GM19397 (cell line): ENCODE measurements around the gene THRSP.
A peak's percentile ranks its signal among the peaks of the same experiment; 100 is the strongest.
"Not testable (repeated sequence)": the region's sequence is repeated elsewhere in the genome, so short reads cannot be mapped to it uniquely, and the experiment has no call there.

Experiments used
- ATAC-seq: cut with Tn5 transposase; IDR thresholded peaks from one replicate; pipeline ENCODE4 v1.9.1; 2021; ENCODE audit warnings: mild to moderate bottlenecking, moderate library complexity; ENCODE audit not compliant: unreplicated experiment

The THRSP gene

GRCh38 chr11:78038697-78039313 lies 24.9 kb upstream of the THRSP start:
- ATAC-seq, result no peak

GRCh38 chr11:78039391-78039918 lies 24.2 kb upstream of the THRSP start:
- no peak for ATAC-seq

- ATAC-seq, result no peak
Observed at GRCh38 chr11:78039919-78040671, 23.6 kb upstream of the THRSP start.

GRCh38 chr11:78040691-78041379 lies 22.8 kb upstream of the THRSP start:
- no peak for ATAC-seq

- ATAC-seq, result not testable (repeated sequence)
Observed at GRCh38 chr11:78041380-78041719, 22.3 kb upstream of the THRSP start.

DNA sequence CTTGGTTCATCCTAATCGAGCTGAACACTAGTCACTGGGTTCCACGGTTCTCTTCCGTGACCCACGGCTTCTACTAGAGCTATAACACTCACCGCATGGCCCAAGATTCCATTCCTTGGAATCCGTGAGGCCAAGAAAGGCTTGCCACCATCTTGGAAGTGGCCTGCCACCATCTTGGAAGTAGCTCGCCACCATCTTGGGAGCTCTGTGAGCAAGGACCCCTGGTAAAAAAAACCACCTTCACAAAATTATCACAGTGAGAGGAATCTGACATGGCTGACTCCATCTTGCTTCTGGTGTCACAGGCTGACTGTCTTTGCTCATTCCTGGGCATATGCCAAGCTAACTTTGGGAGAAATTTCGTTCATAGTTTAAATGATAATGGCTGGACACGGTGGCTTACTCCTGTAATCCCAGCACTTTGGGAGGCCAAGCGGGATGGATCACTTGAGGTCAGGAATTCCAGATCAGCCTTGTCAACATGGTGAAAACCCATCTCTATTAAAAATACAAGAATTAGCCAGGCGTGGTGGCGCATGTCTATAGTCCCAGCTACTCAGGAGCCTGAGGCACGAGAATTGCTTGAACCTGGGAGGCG lies 21.7 kb upstream of the THRSP start:
- no peak for ATAC-seq

DNA sequence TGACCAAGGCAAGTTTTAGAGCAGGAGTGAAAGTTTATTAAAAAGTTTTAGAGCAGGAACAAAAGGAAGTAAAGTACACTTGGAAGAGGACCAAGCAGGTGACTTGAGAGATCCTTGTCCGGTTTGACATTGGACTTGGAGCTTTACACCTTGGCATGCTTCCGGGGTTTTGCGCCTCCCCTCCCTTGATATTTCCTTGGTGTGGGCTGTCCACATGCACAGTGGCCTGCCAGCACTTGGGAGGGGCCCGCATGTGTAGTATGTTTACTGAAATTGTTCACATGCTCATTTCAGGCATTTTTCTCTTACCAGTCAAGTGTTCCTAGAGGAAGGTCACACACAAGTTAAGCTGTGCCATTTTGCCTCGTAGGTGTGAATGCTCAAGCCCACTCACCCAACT lies 19.0 kb upstream of the THRSP start:
- no peak for ATAC-seq

DNA sequence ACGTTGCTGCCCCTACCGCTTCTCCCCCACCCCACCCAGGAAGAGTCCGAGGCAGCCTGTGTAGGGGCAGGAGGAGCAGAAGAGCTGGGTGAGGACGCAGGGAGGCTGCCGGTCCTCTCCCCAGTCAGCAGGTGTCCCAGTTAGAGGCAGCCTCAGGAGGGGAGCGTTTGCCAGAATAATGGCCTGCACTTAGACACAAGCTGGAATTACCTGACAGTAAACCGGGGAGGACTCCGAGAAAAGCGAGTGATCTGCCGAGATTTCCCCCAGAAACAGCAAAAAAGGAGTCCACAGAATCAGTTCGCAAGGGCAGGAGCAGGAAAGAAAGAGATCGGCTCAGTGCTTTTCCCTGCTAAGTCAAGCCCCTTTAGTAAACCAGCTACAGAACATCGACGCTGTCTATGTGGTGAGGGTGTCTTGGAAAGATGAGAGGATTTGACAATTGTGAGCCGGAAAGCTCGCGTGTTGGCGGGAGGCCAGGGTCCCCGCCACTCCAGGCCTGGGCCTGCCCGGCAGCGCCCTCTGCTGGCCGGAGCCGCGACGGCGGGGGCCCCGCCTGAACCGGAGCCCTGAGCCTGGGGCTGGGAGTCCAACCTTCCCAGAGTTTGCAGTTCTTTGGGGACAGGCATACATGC lies 17.7 kb upstream of the THRSP start:
- ATAC-seq, result peak; percentile 75

DNA sequence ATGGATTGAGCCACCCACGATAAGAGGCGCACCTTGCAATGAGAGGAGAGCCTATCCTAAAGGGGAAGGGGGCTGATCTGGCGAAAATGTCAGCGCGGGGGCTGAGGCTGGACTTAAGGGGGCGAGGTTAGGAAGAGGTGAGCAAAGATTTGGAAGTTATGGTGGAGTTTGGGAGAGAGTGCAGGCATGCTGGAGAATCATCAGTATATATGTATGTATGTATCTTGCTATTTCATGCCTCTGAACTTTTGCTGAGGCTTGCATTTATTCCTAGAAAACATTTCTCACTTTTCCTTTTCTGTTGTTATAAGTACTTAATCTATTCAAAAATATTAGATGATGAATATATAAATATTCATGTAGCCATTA lies 17.2 kb upstream of the THRSP start:
- ATAC-seq, result no peak

DNA sequence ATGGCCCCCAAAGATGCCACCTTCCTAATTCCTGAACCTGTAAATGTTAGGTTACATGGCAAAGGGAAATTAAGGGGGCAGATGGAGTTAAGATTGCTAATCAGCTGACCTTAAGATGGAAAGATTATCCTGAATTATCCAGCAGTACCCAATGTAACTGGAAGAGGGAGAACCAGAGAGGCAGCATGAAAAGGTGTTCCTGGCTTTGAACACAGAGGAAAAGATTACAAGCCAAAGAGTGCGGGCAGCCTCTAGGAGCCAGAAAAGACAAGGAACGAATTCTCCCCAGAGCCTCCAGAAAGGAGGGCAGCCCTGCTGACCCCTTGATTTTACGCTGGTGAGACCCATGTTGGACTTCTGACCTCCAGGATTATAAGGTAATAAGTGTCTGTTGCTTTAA lies 15.1 kb upstream of the THRSP start:
- no peak for ATAC-seq

DNA sequence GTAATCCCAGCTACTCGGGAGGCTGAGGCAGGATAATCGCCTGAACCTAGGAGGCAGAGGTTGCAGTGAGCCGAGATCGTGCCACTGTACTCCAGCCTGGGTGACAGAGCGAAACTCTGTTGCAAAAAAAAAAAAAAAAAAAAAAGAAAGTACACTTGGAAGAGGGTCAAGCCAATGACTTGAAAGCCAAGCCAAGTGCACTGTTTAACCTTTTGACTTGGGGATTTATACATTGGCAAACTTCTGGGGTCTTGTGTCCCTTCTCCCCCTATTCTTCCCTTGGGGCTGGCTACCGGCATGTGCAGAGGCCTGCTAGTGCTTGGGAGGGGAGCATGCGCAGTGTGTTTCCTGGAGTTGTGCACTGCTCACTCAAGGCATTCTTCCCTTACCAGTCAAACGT lies 14.3 kb upstream of the THRSP start:
- ATAC-seq, result no peak

DNA sequence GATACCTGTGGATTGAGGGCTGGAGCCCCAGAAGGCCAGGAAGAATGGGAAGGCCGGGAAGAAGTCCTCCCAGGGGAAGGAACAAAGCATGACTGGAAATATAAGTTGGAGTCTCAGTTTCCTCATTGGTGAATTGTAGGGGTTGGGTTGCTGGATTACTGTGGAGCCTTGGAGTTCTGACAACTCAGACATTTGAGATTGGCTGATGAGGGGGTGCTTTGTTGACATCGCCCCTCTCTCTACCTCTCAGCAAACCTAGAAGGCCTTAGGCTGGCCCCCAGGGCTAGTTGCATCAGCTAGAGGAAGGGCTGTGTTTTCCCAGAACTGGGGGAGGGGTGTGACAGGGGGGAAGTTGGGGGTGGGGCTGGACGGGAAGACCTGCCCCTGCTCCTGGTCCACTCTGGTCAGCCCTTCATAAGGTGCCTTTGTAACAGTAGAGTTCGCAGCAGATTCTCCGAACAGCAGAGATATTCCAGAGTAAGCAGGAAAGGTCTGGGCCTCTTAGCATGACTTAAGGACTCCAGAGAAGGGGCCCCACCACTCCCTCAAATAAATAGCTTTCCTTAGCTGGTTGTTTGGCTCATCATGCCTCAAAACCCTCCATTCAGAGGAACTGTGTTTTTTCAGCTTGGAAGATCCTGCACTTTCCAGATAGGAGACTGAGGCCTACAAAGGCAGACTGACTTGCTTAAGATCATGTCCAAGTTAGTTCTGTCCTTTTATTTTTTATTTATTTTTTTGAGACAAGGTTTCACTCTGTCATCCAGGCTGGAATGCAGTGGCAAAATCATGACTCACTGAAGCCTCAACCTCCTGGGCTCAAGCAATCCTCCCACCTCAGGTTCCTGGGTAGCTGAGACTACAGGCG lies 12.5 kb upstream of the THRSP start:
- ATAC-seq, result no peak

DNA sequence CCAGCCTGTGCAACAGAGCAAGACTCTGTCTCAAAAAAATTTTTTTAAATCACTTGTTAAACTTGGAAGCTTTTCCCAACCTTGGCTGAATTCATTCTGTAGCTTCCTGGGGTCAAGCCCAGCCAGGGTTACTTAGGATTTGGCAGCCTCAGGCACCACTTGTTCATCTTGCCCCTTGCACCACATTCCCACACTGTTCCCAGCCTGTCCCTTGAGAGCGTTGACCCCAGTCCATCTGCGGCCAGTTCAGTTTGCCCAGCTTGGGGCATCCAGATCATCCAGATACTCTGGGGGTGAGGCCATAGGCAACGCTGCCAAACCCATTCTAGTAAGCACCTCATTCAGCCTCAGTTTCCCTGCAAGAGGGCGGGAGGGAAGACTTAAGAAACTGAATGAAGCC lies 8.7 kb upstream of the THRSP start:
- no peak for ATAC-seq

DNA sequence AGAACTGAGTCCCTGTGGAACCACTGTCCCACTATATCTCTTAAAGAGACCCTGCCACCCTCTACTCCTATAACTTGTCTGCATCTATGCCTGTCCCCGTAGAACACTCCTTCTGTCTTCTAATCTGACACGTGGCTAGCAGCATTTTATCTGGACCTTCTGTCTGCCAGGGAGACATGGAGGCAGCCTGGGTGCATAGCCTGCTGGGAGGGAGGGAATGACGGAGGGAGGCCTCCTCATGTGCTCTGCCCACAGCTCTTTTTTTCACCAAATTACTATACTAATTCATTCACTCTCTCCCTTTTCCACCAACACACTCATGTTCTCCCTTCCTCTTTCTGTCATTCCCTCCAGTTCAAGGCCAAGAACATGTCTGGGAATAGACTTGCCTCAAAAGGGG lies 7.6 kb upstream of the THRSP start:
- no peak for ATAC-seq

- no peak for ATAC-seq
Observed at GRCh38 chr11:78057462-78058055, 6.1 kb upstream of the THRSP start.

DNA sequence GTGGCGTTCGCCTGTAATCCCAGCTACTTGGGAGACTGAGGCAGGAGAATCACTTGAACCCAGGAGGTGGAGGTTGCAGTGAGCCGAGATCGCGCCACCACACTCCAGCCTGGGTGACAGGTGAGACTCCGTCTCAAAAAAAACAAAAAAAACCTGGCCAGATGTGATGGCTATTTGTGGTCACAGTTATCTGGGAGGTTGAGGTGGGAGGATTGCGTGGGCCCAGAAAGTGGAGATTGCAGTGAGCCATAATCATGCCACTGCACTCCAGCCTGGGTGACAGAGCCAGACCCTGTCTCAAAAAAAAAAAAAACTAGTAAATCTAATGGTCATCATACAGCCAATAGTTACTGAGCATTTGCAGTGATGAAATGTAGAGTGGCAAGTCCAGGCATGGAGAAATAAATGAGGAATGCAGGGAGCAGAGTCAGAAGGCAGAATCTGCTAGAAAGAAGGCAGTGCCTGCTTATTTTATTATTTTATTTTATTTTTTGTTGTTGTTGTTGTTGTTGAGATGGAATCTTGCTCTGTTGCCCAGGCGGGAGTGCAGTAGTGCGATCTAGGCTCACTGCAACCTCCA lies 3.8 kb upstream of the THRSP start:
- not testable (repeated sequence) for ATAC-seq

DNA sequence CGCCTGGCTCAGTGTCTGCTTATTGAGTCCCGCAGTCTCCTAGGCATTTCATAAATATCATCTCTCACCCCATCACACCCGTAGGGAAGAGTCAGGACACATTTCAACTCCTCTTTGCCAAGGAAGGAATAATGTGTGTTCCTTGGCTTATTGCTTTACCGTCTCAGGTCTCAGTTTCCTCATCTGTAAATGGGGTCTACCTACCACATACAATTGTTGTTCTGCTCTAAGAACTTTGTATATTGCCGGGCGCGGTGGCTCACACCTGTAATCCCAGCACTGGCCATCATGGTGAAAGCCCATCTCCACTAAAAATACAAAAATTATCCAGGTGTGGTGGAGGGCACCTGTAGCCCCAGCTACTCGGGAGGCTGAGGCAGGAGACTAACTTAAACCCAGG lies 3.1 kb upstream of the THRSP start:
- ATAC-seq, result no peak

GRCh38 chr11:78061088-78061920 lies 2.4 kb upstream of the THRSP start:
- no peak for ATAC-seq

GRCh38 chr11:78061921-78062311 lies 1.7 kb upstream of the THRSP start:
- no peak for ATAC-seq
